OCI-LY1 (cell line): ENCODE data around the gene GOLGA6C.

Experiments used
- H2AFZ ChIP-seq: fragments of 200-600 bp; sonication (generic), shearing (Covaris generic); 2 replicates; pipeline ENCODE4 v1.6.0; 2014; ENCODE audit warnings: antibody characterized with exemption, mild to moderate bottlenecking, low read length
- H3F3A ChIP-seq: fragments of 200-600 bp; sonication (generic), shearing (Covaris generic); 2 replicates; pipeline ENCODE4 v1.6.0; 2014; ENCODE audit warnings: mild to moderate bottlenecking, antibody characterized with exemption, low read length, moderate library complexity; ENCODE audit not compliant: insufficient read depth
- H3K27ac ChIP-seq: fragments of 200-600 bp; sonication (generic); 2 replicates; pipeline ENCODE4 v1.5.1; 2014; ENCODE audit warnings: low read length, mixed run types, mild to moderate bottlenecking, low read depth; ENCODE audit not compliant: poor library complexity, severe bottlenecking
- H3K27me3 ChIP-seq: fragments of 200-600 bp; sonication (generic); 2 replicates; pipeline ENCODE4 v1.6.0; 2014; ENCODE audit warnings: antibody characterized with exemption, mild to moderate bottlenecking, low read length, moderate library complexity; ENCODE audit not compliant: insufficient read depth
- H3K36me3 ChIP-seq: fragments of 200-600 bp; sonication (generic); 2 replicates; pipeline ENCODE4 v1.6.1; 2014; ENCODE audit warnings: mild to moderate bottlenecking, antibody characterized with exemption, low read length, moderate library complexity, mixed read lengths; ENCODE audit not compliant: insufficient read depth
- H3K4me1 ChIP-seq: fragments of 200-600 bp; sonication (generic); 2 replicates; pipeline ENCODE4 v1.5.1; 2014; ENCODE audit warnings: mild to moderate bottlenecking, low read length, moderate library complexity; ENCODE audit not compliant: insufficient read depth, severe bottlenecking
- H3K4me2 ChIP-seq: fragments of 200-600 bp; sonication (generic), shearing (Covaris generic); 2 replicates; pipeline ENCODE4 v1.6.1; 2014; ENCODE audit warnings: low read length
- H3K4me3 ChIP-seq: fragments of 200-600 bp; sonication (generic); 2 replicates; pipeline ENCODE4 v1.5.1; 2014; ENCODE audit warnings: low read length, low read depth, mild to moderate bottlenecking, mixed read lengths; ENCODE audit not compliant: poor library complexity, severe bottlenecking
- H3K79me2 ChIP-seq: fragments of 200-600 bp; shearing (Covaris generic); 2 replicates; pipeline ENCODE4 v1.6.1; 2016; ENCODE audit warnings: mixed run types, low read length, mixed read lengths; ENCODE audit not compliant: insufficient read depth
- H3K9ac ChIP-seq: fragments of 200-600 bp; sonication (generic), shearing (Covaris generic); 2 replicates; pipeline ENCODE4 v1.6.1; 2014; ENCODE audit warnings: mild to moderate bottlenecking, low read length, mixed read lengths
- H3K9me2 ChIP-seq: fragments of 200-600 bp; sonication (generic), shearing (Covaris generic); 2 replicates; pipeline ENCODE4 v1.6.1; 2014; ENCODE audit warnings: low read depth, mild to moderate bottlenecking, low read length, mixed read lengths
- H3K9me3 ChIP-seq: fragments of 200-600 bp; shearing (Covaris generic); 2 replicates; pipeline ENCODE4 v1.6.1; 2014; ENCODE audit warnings: low read length, mixed read lengths
- H4K20me1 ChIP-seq: fragments of 200-600 bp; sonication (generic), shearing (Covaris generic); 2 replicates; pipeline ENCODE4 v1.6.0; 2016; ENCODE audit warnings: mild to moderate bottlenecking, low read length; ENCODE audit not compliant: insufficient read depth
- EZH2 ChIP-seq: fragments of 200-600 bp; sonication (generic), shearing (Covaris generic); IDR thresholded peaks from 2 replicates; pipeline ENCODE4 v1.8.0; 2017; ENCODE audit warnings: borderline replicate concordance, mixed run types, mild to moderate bottlenecking, antibody characterized with exemption, low read length, moderate library complexity, mixed read lengths
- TF ChIP-seq, protein P1 (sequence below): fragments of 200-600 bp; sonication (generic), shearing (Covaris generic); IDR thresholded peaks from 2 replicates; pipeline ENCODE4 v1.5.1; 2017; ENCODE audit warnings: mild to moderate bottlenecking, antibody characterized with exemption, low read length, moderate library complexity, mixed read lengths

The GOLGA6C gene

GRCh38 chr15:75232252-75232813 lies 25.8 kb upstream of the GOLGA6C start:
- Histone ChIP-seq H3K9ac (no peak overlapping the region), H3K79me2 (no peaks in the 10 kb centered on the region), H2AFZ (no peak overlapping the region), H3K4me1 (no peaks in the 10 kb centered on the region), H3K36me3 (no peaks in the 10 kb centered on the region), H3F3A (no peaks in the 10 kb centered on the region), H3K27ac (no peak overlapping the region), H3K27me3 (no peaks in the 10 kb centered on the region; the same call in 1 of the 2 replicates), H4K20me1 (no peaks in the 10 kb centered on the region), H3K4me3 (no peak overlapping the region), H3K9me2 (no peaks in the 10 kb centered on the region), H3K4me2 (no peak overlapping the region), H3K9me3 (no peaks in the 10 kb centered on the region)
- TF ChIP-seq EZH2 = no peak
- TF ChIP-seq, protein P1, sequence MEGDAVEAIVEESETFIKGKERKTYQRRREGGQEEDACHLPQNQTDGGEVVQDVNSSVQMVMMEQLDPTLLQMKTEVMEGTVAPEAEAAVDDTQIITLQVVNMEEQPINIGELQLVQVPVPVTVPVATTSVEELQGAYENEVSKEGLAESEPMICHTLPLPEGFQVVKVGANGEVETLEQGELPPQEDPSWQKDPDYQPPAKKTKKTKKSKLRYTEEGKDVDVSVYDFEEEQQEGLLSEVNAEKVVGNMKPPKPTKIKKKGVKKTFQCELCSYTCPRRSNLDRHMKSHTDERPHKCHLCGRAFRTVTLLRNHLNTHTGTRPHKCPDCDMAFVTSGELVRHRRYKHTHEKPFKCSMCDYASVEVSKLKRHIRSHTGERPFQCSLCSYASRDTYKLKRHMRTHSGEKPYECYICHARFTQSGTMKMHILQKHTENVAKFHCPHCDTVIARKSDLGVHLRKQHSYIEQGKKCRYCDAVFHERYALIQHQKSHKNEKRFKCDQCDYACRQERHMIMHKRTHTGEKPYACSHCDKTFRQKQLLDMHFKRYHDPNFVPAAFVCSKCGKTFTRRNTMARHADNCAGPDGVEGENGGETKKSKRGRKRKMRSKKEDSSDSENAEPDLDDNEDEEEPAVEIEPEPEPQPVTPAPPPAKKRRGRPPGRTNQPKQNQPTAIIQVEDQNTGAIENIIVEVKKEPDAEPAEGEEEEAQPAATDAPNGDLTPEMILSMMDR = no peak

GRCh38 chr15:75232826-75233503 lies 25.2 kb upstream of the GOLGA6C start:
- H3K36me3 ChIP-seq = no peaks in the 10 kb centered on the region
- no peaks in the 10 kb centered on the region for H3K79me2 ChIP-seq
- no peaks in the 10 kb centered on the region for H3K4me1 ChIP-seq
- H3K9ac ChIP-seq = no peak overlapping the region
- H3K9me2 ChIP-seq = no peaks in the 10 kb centered on the region
- no peaks in the 10 kb centered on the region; the same call in 1 of the 2 replicates for H3K27me3 ChIP-seq
- H4K20me1 ChIP-seq = no peaks in the 10 kb centered on the region
- H2AFZ ChIP-seq = no peak overlapping the region
- no peaks in the 10 kb centered on the region for H3F3A ChIP-seq
- no peak overlapping the region for H3K27ac ChIP-seq
- no peak overlapping the region for H3K4me3 ChIP-seq
- H3K9me3 ChIP-seq = no peaks in the 10 kb centered on the region
- H3K4me2 ChIP-seq = no peak overlapping the region
- TF ChIP-seq EZH2 = no peak
- TF ChIP-seq, protein P1 = no peak

DNA sequence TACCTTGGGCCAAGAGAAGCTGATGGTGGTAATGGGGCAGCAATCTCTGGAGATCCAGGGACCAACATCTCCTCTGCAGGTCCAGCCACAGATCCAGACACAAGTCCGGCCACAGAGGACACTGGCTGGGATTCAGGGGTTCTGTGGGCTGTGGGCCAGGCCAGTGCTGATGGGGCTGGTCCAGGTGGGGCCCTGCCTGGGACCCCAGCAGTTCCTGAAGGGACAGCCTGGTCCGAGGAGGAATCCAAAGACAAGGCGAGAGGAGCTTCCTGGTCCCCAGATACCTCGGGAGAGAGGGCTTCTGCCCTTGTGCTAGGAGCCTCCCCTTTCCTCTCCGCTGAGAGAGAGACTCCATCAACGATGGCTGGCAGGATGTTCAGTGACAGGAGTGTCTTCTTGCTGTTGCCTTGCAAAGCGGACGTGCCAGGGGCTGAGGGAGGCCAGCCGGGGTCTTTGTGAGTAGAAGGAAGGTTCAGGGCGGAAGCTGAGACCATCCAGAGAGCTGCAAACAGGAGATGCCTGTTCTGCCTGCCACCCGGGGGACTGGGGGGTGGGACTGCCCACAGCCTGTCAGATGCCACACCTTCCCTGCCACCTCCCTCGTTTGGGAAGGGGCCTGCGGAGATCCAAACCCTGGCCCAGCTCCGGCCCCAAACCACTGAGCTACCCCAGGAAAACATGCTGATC lies 24.5 kb upstream of the GOLGA6C start:
- no peaks in the 10 kb centered on the region for H3F3A ChIP-seq
- no peaks in the 10 kb centered on the region; the same call in 1 of the 2 replicates for H3K27me3 ChIP-seq
- no peaks in the 10 kb centered on the region for H3K36me3 ChIP-seq
- H3K9me3 ChIP-seq = no peaks in the 10 kb centered on the region
- TF ChIP-seq, protein P1 = no peak
- H4K20me1 ChIP-seq = no peaks in the 10 kb centered on the region
- H3K9me2 ChIP-seq = no peaks in the 10 kb centered on the region
- no peak overlapping the region for H3K4me3 ChIP-seq
- no peak overlapping the region for H3K4me2 ChIP-seq
- H3K9ac ChIP-seq = no peak overlapping the region
- no peak overlapping the region for H2AFZ ChIP-seq
- no peaks in the 10 kb centered on the region for H3K4me1 ChIP-seq
- H3K27ac ChIP-seq = no peak overlapping the region
- no peaks in the 10 kb centered on the region for H3K79me2 ChIP-seq
